ENCODE data around the gene COX4I1. TPM values are rescaled to one million over a fixed set of nuclear protein-coding genes. Genes with fewer than 3 reads are reported as not detected.

The COX4I1 gene
- total RNA-seq, 1 experiment from 2014 or later: 814 TPM

- Mint-ChIP-seq H3K4me1 (ENCODE audit: low read depth, unreplicated experiment) (no peaks in the 10 kb centered on the region), H3K4me3 (ENCODE audit: unreplicated experiment) (no peak overlapping the region), H3K27ac (ENCODE audit: unreplicated experiment) (no peak overlapping the region), H3K27me3 (ENCODE audit: insufficient read depth, unreplicated experiment) (no peaks in the 10 kb centered on the region), H3K9me3 (ENCODE audit: unreplicated experiment) (peaks cover 20% of the 10 kb centered on the region), H3K36me3 (ENCODE audit: insufficient read depth, unreplicated experiment) (no peaks in the 10 kb centered on the region)
- H3K4me3 ChIP-seq (ENCODE audit: low read depth, low read length): no peak overlapping the region
- DNase-seq: no peak
- H3K9me3 ChIP-seq: peaks cover 3% of the 10 kb centered on the region; the same call in 1 of the 2 replicates
- H3K27me3 ChIP-seq (replicated peaks; ENCODE audit: control insufficient read depth, insufficient read depth, low read length): no peaks in the 10 kb centered on the region
- no peak for TF ChIP-seq CTCF (IDR thresholded peaks at IDR 0.05; ENCODE audit: insufficient read depth in 1 of 2, low read depth in 1 of 2, low read length in 1 of 2, severe bottlenecking in 1 of 2, unreplicated experiment in 1 of 2)
- intact Hi-C loops (cut with micrococcal nuclease; ENCODE audit: unreplicated experiment): no loop called here
- BruUV-seq (replicated peaks): no TSS peak
- H3K36me3 ChIP-seq (ENCODE audit: control insufficient read depth, insufficient read depth, low read length): no peaks in the 10 kb centered on the region
- ChIA-PET POLR2A (no interaction called here), CTCF (no interaction called here)
- H3K4me1 ChIP-seq: no peaks in the 10 kb centered on the region
Observed at GRCh38 chr16:85832570-85833218, 33.2 kb downstream of the COX4I1 start.

GRCh38 chr16:85833219-85833920 lies 33.9 kb downstream of the COX4I1 start:
- no peaks in the 10 kb centered on the region for H3K27me3 ChIP-seq (replicated peaks; ENCODE audit: control insufficient read depth, insufficient read depth, low read length)
- Mint-ChIP-seq H3K4me3 (ENCODE audit: unreplicated experiment) (no peak overlapping the region), H3K4me1 (ENCODE audit: low read depth, unreplicated experiment) (no peaks in the 10 kb centered on the region), H3K27ac (ENCODE audit: unreplicated experiment) (no peak overlapping the region), H3K27me3 (ENCODE audit: insufficient read depth, unreplicated experiment) (no peaks in the 10 kb centered on the region), H3K36me3 (ENCODE audit: insufficient read depth, unreplicated experiment) (no peaks in the 10 kb centered on the region), H3K9me3 (ENCODE audit: unreplicated experiment) (peaks cover 19% of the 10 kb centered on the region)
- no peaks in the 10 kb centered on the region for H3K4me1 ChIP-seq
- H3K9me3 ChIP-seq: peaks cover 5% of the 10 kb centered on the region; the same call in 1 of the 2 replicates
- no peak for TF ChIP-seq CTCF (IDR thresholded peaks at IDR 0.05; ENCODE audit: insufficient read depth in 1 of 2, low read depth in 1 of 2, low read length in 1 of 2, severe bottlenecking in 1 of 2, unreplicated experiment in 1 of 2)
- POLR2A ChIA-PET: no interaction called here
- H3K4me3 ChIP-seq (ENCODE audit: low read depth, low read length): no peak overlapping the region
- CTCF ChIA-PET: no interaction called here
- no peak for DNase-seq
- intact Hi-C loops (cut with micrococcal nuclease; ENCODE audit: unreplicated experiment): no loop called here
- H3K36me3 ChIP-seq (ENCODE audit: control insufficient read depth, insufficient read depth, low read length): no peaks in the 10 kb centered on the region
- BruUV-seq (replicated peaks): no TSS peak

- no peak for DNase-seq
- ChIA-PET POLR2A (no interaction called here), CTCF (no interaction called here)
- no peak overlapping the region for H3K4me3 ChIP-seq (ENCODE audit: low read depth, low read length)
- no peaks in the 10 kb centered on the region for H3K27me3 ChIP-seq (replicated peaks; ENCODE audit: control insufficient read depth, insufficient read depth, low read length)
- no peaks in the 10 kb centered on the region for H3K4me1 ChIP-seq
- Mint-ChIP-seq H3K9me3 (ENCODE audit: unreplicated experiment) (peaks cover 10% of the 10 kb centered on the region), H3K27ac (ENCODE audit: unreplicated experiment) (no peak overlapping the region), H3K27me3 (ENCODE audit: insufficient read depth, unreplicated experiment) (no peaks in the 10 kb centered on the region), H3K4me3 (ENCODE audit: unreplicated experiment) (no peak overlapping the region), H3K4me1 (ENCODE audit: low read depth, unreplicated experiment) (no peaks in the 10 kb centered on the region), H3K36me3 (ENCODE audit: insufficient read depth, unreplicated experiment) (no peaks in the 10 kb centered on the region)
- peaks cover 5% of the 10 kb centered on the region; the same call in 1 of the 2 replicates for H3K9me3 ChIP-seq
- intact Hi-C loops (cut with micrococcal nuclease; ENCODE audit: unreplicated experiment): no loop called here
- no peak for TF ChIP-seq CTCF (IDR thresholded peaks at IDR 0.05; ENCODE audit: insufficient read depth in 1 of 2, low read depth in 1 of 2, low read length in 1 of 2, severe bottlenecking in 1 of 2, unreplicated experiment in 1 of 2)
- no TSS peak for BruUV-seq (replicated peaks)
- no peaks in the 10 kb centered on the region for H3K36me3 ChIP-seq (ENCODE audit: control insufficient read depth, insufficient read depth, low read length)
Observed at GRCh38 chr16:85834741-85835140, 35.2 kb downstream of the COX4I1 start.
